Vagina (tissue), 2 donors: Measurements from ENCODE around the gene OSM. TPM values are rescaled to one million over a fixed set of nuclear protein-coding genes. Genes with fewer than 3 reads are reported as not detected.
A peak's percentile ranks its signal among the peaks of the same experiment; 100 is the strongest.

ENCODE experiments used
- DNase-seq, 2 donors: peaks; one replicate each; pipeline ENCODE4 v3.0.0-alpha.2; 2017; ENCODE audit errors: extremely low spot score in 2 of 2
- H3K27ac ChIP-seq: fragments of 200-600 bp; sonication (generic); one replicate; pipeline ENCODE4 v1.5.1; 2019
- H3K27me3 ChIP-seq: fragments of 200-600 bp; sonication (generic); one replicate; pipeline ENCODE4 v1.5.1; 2019
- H3K36me3 ChIP-seq, 2 donors: fragments of 200-600 bp; sonication (generic); one replicate each; pipeline ENCODE4 v1.5.1; 2017 to 2019
- H3K4me1 ChIP-seq: fragments of 200-600 bp; sonication (generic); one replicate; pipeline ENCODE4 v1.5.1; 2019
- H3K4me3 ChIP-seq, 2 donors: fragments of 200-600 bp; sonication (generic); 1 replicate in 1 of 2; 2 replicates in 1 of 2; pipeline ENCODE4 v1.5.1; 2016 to 2019
- H3K9me3 ChIP-seq: fragments of 200-600 bp; sonication (generic); one replicate; pipeline ENCODE4 v1.5.1; 2019
- POLR2A ChIP-seq, 2 donors: fragments of 450-650 bp; IDR thresholded peaks; one replicate each; pipeline ENCODE4 v1.6.1; 2017; ENCODE audit warnings: antibody characterized with exemption in 2 of 2, mild to moderate bottlenecking in 2 of 2, moderate library complexity in 2 of 2
- POLR2AphosphoS5 ChIP-seq, 2 donors: sonication (generic); formaldehyde crosslinking; IDR thresholded peaks; one replicate each; pipeline ENCODE4 v1.9.0; 2017; ENCODE audit warnings: antibody characterized with exemption in 2 of 2, mild to moderate bottlenecking in 2 of 2, low read depth in 1 of 2; ENCODE audit not compliant: insufficient read depth in 1 of 2
- intact Hi-C: fragments of 100-400 bp; cut with DNase I; formaldehyde crosslinking; loops from one replicate; pipeline ENCODE4 v1.15.1; 2023
- total RNA-seq: library from RNA; depleted of rRNA; stranded (reverse); fragments of >200 nt; gene quantifications from one replicate; pipeline ENCODE4 v1.2.3, GENCODE V29; 2016
- TF ChIP-seq, protein P1 (sequence below), 3 experiments: fragments of 450-650 bp in 2 of 3; fragments of 200-600 bp in 1 of 3; sonication (generic) in 1 of 3; IDR thresholded peaks; one replicate each; pipeline ENCODE4 v1.5.1; 2017 to 2019; ENCODE audit warnings: antibody characterized with exemption in 3 of 3, mild to moderate bottlenecking in 2 of 3, moderate library complexity in 2 of 3

Gene OSM
- total RNA-seq, 1 donor from 2014 or later, result not detected

- no peaks in the 10 kb centered on the region for H3K27me3 ChIP-seq
- peak overlapping the region; percentile 99 to 100 for H3K4me3 ChIP-seq
- peaks cover 52% of the 10 kb centered on the region for H3K4me1 ChIP-seq
- peaks cover 0 to 27% of the 10 kb centered on the region in 2 donors for H3K36me3 ChIP-seq
- H3K9me3 ChIP-seq, result no peaks in the 10 kb centered on the region
- DNase-seq, result no peak
- intact Hi-C loops, result loop anchor here (2.0 to 10.0 kb wide), 2 partner anchors 67 to 99 kb away; partner anchors contain the start of genes CCDC157, RNF215 and SF3A1
- TF ChIP-seq POLR2A (IDR thresholded peaks at IDR 0.05) (no peak), POLR2AphosphoS5 (IDR thresholded peaks at IDR 0.05; ENCODE audit: insufficient read depth in 1 of 2, low read depth in 1 of 2) (peak; percentile 54 to 84)
- TF ChIP-seq, protein P1, sequence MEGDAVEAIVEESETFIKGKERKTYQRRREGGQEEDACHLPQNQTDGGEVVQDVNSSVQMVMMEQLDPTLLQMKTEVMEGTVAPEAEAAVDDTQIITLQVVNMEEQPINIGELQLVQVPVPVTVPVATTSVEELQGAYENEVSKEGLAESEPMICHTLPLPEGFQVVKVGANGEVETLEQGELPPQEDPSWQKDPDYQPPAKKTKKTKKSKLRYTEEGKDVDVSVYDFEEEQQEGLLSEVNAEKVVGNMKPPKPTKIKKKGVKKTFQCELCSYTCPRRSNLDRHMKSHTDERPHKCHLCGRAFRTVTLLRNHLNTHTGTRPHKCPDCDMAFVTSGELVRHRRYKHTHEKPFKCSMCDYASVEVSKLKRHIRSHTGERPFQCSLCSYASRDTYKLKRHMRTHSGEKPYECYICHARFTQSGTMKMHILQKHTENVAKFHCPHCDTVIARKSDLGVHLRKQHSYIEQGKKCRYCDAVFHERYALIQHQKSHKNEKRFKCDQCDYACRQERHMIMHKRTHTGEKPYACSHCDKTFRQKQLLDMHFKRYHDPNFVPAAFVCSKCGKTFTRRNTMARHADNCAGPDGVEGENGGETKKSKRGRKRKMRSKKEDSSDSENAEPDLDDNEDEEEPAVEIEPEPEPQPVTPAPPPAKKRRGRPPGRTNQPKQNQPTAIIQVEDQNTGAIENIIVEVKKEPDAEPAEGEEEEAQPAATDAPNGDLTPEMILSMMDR (IDR thresholded peaks at IDR 0.05), result peak; percentile 51 to 78 (median 57)
- peak overlapping the region; percentile 97 for H3K27ac ChIP-seq
These were observed 21.2 kb upstream of the OSM start for GRCh38 chr22:30287648-30288418.

DNA sequence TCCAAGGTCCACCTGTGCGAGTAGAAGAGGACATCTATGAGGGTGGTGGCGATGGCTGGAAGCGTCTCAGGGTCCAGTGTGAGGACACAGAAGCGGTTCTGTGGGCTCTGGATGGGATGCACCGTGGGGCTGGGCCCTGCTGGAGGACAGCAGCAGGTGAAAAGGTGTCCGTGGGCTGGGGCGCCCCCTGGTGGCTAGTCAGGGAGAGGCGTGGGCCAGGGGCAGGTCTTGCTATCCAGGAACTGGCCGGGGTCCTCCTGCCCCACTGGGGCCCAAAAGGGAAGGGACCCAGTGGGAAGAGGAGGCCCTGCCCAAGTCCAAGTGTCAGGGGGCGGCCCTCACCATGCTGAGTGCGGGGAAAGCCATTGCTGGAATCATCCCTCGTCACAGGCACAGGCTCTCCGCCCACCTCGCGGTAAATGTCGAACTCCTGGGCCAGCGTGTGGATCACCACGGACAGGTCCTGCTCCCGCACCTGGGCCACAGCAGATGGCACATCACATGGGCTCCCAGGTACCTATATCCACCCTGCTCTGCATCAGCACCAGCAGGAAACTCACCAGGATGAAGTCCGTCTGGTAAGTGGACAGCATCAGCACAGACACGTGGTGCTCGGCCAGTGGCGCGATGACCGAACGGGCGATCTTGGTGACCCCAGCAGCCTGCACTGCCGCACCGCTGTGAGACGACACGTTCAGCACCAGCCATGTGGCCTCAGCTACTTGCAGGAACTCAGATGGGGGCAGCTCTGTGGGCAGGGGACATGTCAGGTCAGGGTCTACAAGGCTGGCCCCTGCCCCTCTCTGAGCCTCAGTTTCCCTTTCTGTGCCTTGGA, 20.4 kb upstream of the OSM start:
- no peak for TF ChIP-seq POLR2AphosphoS5 (IDR thresholded peaks at IDR 0.05; ENCODE audit: insufficient read depth in 1 of 2, low read depth in 1 of 2)
- TF ChIP-seq, protein P1 (IDR thresholded peaks at IDR 0.05), result peak; percentile 82 to 89 (median 84)
- H3K4me3 ChIP-seq, result no peak overlapping the region
- no peak for DNase-seq
- intact Hi-C loops, result loop anchor here (10.0 kb wide), 1 partner anchor 68 kb away; the partner anchor contains the start of genes CCDC157 and SF3A1
- H3K4me1 ChIP-seq, result peaks cover 44% of the 10 kb centered on the region
- peaks cover 0 to 19% of the 10 kb centered on the region in 2 donors for H3K36me3 ChIP-seq
- no peaks in the 10 kb centered on the region for H3K27me3 ChIP-seq
- peak overlapping the region; percentile 97 for H3K27ac ChIP-seq
- no peaks in the 10 kb centered on the region for H3K9me3 ChIP-seq

GRCh38 chr22:30286331-30286730, 19.7 kb upstream of the OSM start:
- no peaks in the 10 kb centered on the region for H3K27me3 ChIP-seq
- H3K36me3 ChIP-seq, result peaks cover 0 to 18% of the 10 kb centered on the region in 2 donors
- no peaks in the 10 kb centered on the region for H3K9me3 ChIP-seq
- intact Hi-C loops, result loop anchor here (10.0 kb wide), 1 partner anchor 68 kb away; the partner anchor contains the start of genes CCDC157 and SF3A1
- no peak overlapping the region for H3K4me3 ChIP-seq
- H3K4me1 ChIP-seq, result peaks cover 37% of the 10 kb centered on the region
- no peak for DNase-seq
- H3K27ac ChIP-seq, result no peak overlapping the region
- TF ChIP-seq, protein P1 (IDR thresholded peaks at IDR 0.05), result no peak
- TF ChIP-seq POLR2AphosphoS5 (IDR thresholded peaks at IDR 0.05; ENCODE audit: insufficient read depth in 1 of 2, low read depth in 1 of 2), result no peak
- TF ChIP-seq POLR2A (IDR thresholded peaks at IDR 0.05), result no peak

DNA sequence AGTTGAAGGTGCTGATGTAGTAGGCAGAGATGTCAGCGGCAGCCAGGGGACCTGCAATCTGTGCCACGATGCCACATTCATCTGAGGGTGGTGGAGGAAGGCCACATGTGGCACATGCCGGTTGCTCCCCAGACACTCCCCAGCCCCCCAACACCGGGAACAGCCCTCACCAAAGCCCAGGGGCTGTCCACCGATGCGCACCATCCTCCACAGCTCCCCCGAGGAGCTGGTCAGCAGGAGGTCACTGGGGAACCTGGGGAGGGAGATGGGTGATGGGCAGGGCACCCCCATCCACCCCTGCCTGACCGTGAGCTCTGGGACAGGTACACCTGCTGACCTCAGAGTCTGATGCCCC, 19.2 kb upstream of the OSM start:
- no peak for DNase-seq
- H3K36me3 ChIP-seq, result peaks cover 0 to 18% of the 10 kb centered on the region in 2 donors
- H3K9me3 ChIP-seq, result no peaks in the 10 kb centered on the region

More for the DNA sequence above, 19.2 kb upstream of the OSM start:
- no peaks in the 10 kb centered on the region for H3K27me3 ChIP-seq
- H3K4me3 ChIP-seq, result no peak overlapping the region
- TF ChIP-seq, protein P1 (IDR thresholded peaks at IDR 0.05), result no peak
- TF ChIP-seq POLR2A (IDR thresholded peaks at IDR 0.05), result no peak
- H3K4me1 ChIP-seq, result peaks cover 32% of the 10 kb centered on the region
- intact Hi-C loops, result loop anchor here (10.0 kb wide), 1 partner anchor 69 kb away; the partner anchor contains the start of genes CCDC157 and SF3A1
- H3K27ac ChIP-seq, result no peak overlapping the region
